Activated CD8-positive, alpha-beta memory T cell treated with anti-CD3 and anti-CD28 coated beads, Interleukin-2, amount 50 U/mL, for 48 hours (primary cell): ENCODE data around the gene TRIM49B.
"Not testable (repeated sequence)": the region's sequence is repeated elsewhere in the genome, so short reads cannot be mapped to it uniquely, and the experiment has no call there.

ENCODE experiments used
- DNase-seq: peaks from one replicate; pipeline ENCODE4 v3.0.0-alpha.2; 2020

Gene TRIM49B, protein sequence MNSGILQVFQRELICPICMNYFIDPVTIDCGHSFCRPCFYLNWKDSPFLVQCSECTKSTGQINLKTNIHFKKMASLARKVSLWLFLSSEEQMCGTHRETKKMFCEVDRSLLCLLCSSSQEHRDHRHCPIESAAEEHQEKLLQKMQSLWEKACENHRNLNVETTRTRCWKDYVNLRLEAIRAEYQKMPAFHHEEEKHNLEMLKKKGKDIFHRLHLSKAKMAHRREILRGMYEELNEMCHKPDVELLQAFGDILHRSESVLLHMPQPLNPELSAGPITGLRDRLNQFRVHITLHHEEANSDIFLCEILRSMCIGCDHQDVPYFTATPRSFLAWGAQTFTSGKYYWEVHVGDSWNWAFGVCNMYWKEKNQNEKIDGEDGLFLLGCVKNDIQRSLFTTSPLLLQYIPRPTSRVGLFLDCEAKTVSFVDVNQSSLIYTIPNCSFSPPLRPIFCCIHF

DNA sequence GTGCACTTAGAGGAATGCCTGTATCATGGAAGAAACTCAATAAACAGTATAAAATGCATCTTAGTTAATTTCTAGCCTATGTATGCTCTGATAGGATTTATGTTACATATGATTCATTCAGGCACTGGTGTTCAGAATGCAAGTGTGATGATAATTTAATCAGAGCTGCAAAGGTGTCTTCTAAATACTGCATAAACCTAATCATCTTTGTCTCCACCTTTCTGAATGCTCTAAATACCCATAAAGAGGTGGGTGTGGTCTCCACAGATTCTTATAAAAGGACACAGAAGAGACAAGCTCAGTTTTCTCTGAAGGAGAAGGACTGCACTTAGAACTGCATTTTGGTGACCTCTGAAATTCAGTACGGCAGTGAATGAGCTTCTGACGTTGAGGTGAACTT lies at the start of gene TRIM49B:
TRIM49B (plus strand) TSS at position 301 of the 400 bp plus-strand sequence. CDS start 2,777 bp downstream, outside the sequence.
- not testable (repeated sequence) for DNase-seq

DNA sequence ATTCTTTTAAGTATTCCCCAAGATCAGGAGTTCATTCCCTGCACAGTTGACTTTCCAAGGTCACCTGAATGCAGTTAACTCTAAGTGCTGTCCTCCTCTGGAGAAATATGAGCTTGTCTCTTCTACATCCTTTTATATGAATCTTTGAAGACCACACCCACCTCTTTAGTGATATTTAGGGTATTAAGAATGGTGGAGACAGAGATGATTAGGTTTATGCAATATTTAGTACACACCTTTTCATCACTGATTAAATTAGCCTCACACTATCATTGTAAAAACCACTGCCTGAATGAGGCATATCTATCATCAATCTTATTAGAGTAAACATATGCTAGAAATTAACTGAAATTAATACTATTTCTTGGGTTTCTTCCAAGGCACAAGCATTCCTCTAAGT lies 44.8 kb upstream of the TRIM49B start, which contains the start of gene TRIM51G:
TRIM51G (minus strand) TSS at position 101 of the 400 bp plus-strand sequence. CDS start 2,190 bp downstream, outside the sequence.
- not testable (repeated sequence) for DNase-seq

DNA sequence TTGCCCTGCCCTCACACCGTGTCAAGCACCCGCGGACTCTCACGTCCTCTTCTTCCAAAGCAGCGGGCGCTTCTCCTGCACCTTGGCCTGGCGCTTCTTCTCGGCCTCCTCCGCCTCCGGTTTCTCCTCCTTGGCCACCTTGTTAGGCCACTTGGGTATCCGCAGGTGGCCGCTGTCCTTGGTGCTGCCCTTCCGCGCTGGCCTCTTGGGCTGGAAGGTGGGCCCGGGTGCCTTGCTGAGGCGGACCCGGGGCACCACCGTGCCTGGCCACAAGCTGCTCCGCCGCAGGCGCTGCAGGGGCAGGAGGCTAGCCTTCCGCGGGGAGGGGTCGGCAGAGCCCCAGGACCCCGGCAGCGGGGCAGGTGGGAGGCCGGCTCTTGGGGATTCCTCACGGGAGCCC lies 19.6 kb downstream of the TRIM49B start:
- DNase-seq = not testable (repeated sequence)

DNA sequence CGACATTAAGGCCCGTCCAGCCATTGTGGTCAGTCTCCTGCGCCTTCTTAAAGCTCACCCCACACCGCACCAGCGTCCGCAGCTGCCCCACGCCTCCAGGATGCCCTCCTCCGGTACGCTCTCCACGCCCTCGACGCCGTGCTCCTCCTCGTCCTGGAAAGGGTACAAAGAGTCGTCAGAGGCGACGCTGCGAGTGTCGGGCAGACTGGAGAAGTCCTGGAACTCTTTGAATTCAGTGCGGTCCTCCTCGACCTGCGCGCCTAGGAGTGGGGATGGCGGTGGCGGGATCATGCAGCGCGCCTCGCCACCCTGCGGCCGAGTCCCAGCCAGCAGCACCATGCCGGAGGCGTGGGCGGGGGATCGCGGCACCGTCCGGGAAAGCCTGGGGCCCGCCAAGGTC lies 21.2 kb downstream of the TRIM49B start:
- not testable (repeated sequence) for DNase-seq

DNA sequence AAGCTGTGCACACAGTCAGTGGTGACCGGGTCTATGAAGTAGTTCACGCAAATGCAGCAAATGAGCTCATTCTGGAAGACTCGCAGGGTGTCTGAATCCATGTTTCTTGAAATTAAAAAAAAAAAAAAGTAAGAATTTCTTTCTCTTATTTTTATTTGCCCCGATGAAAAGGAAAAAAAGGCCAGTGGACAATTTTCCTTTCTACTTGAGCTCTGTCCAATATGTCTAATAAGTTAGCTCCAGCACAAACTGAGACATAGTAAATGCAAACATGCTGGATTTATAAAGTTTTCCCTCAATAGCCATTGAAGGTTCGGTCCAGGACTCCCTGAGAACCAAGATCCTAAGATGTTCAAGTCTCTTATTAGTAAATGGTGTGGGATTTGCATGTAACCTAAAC lies 30.4 kb downstream of the TRIM49B start, which contains the start of gene TRIM64C:
TRIM64C (minus strand) TSS at position 101 of the 400 bp plus-strand sequence; CDS start at position 101, 0 bp downstream.
- DNase-seq = not testable (repeated sequence)

DNA sequence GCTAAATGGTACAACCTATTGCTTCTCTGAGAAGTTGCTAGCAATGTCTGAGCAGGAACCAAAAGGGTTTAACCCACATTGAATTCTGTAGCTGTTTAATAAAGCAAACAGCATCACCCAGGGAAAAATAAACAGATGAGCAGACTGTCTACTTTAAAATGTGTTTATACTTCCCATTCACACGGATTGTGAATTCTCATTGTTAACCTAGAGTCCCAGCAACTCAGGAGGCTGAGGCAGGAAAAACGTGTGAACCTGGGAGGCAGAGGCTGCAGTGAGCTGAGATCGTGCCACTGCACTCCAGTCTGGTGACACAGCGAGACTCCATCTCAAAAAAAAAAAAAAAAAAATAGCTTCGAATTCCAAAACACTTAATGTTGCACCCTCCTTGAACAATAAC lies 41.3 kb downstream of the TRIM49B start:
- DNase-seq = not testable (repeated sequence)
